HL-60 (cell line): ENCODE results near the gene GNAL.

Source experiments
- DNase-seq, 2 experiments: peaks; one replicate each; pipeline ENCODE4 v3.0.0-alpha.2; 2010 to 2020; ENCODE audit warnings: low read depth in 1 of 2, low spot score in 1 of 2
- H3K27ac ChIP-seq: fragments of 250-450 bp; sonication (Bioruptor Pico); replicated peaks from 2 replicates; pipeline ENCODE4 v1.5.1; 2020; ENCODE audit warnings: mild to moderate bottlenecking, moderate library complexity
- H3K27me3 ChIP-seq: fragments of 250-450 bp; sonication (Bioruptor Pico); 2 replicates; pipeline ENCODE4 v1.5.1; 2021; ENCODE audit warnings: mild to moderate bottlenecking, moderate library complexity; ENCODE audit not compliant: insufficient read depth, poor library complexity, severe bottlenecking
- H3K4me3 ChIP-seq: replicated peaks from 2 replicates; pipeline ENCODE4 v1.5.1; 2011; ENCODE audit warnings: mild to moderate bottlenecking, control low read depth, low read length; ENCODE audit not compliant: insufficient read depth
- GABPA ChIP-seq: IDR thresholded peaks from 2 replicates; pipeline ENCODE4 v1.6.1; 2012; ENCODE audit warnings: low read depth
- POLR2AphosphoS5 ChIP-seq: IDR thresholded peaks from 2 replicates; pipeline ENCODE4 v1.6.1; 2012; ENCODE audit warnings: low read depth
- SPI1 ChIP-seq: IDR thresholded peaks from 2 replicates; pipeline ENCODE4 v1.6.1; 2012; ENCODE audit warnings: low read depth, mild to moderate bottlenecking, borderline replicate concordance
- TF ChIP-seq, protein P1 (sequence below): IDR thresholded peaks from one replicate; pipeline ENCODE4 v1.5.1; 2011; ENCODE audit warnings: low read length, control low read depth, inconsistent platforms; ENCODE audit not compliant: insufficient read depth
- TF ChIP-seq, protein P2 (sequence below): IDR thresholded peaks from 2 replicates; pipeline ENCODE4 v1.6.1; 2012; ENCODE audit warnings: low read depth; ENCODE audit not compliant: insufficient replicate concordance

The GNAL gene

GRCh38 chr18:11757084-11757590 lies 68.1 kb downstream of the GNAL start:
- TF ChIP-seq GABPA (no peak), POLR2AphosphoS5 (no peak), SPI1 (no peak)
- TF ChIP-seq, protein P1, sequence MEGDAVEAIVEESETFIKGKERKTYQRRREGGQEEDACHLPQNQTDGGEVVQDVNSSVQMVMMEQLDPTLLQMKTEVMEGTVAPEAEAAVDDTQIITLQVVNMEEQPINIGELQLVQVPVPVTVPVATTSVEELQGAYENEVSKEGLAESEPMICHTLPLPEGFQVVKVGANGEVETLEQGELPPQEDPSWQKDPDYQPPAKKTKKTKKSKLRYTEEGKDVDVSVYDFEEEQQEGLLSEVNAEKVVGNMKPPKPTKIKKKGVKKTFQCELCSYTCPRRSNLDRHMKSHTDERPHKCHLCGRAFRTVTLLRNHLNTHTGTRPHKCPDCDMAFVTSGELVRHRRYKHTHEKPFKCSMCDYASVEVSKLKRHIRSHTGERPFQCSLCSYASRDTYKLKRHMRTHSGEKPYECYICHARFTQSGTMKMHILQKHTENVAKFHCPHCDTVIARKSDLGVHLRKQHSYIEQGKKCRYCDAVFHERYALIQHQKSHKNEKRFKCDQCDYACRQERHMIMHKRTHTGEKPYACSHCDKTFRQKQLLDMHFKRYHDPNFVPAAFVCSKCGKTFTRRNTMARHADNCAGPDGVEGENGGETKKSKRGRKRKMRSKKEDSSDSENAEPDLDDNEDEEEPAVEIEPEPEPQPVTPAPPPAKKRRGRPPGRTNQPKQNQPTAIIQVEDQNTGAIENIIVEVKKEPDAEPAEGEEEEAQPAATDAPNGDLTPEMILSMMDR, result no peak
- TF ChIP-seq, protein P2, sequence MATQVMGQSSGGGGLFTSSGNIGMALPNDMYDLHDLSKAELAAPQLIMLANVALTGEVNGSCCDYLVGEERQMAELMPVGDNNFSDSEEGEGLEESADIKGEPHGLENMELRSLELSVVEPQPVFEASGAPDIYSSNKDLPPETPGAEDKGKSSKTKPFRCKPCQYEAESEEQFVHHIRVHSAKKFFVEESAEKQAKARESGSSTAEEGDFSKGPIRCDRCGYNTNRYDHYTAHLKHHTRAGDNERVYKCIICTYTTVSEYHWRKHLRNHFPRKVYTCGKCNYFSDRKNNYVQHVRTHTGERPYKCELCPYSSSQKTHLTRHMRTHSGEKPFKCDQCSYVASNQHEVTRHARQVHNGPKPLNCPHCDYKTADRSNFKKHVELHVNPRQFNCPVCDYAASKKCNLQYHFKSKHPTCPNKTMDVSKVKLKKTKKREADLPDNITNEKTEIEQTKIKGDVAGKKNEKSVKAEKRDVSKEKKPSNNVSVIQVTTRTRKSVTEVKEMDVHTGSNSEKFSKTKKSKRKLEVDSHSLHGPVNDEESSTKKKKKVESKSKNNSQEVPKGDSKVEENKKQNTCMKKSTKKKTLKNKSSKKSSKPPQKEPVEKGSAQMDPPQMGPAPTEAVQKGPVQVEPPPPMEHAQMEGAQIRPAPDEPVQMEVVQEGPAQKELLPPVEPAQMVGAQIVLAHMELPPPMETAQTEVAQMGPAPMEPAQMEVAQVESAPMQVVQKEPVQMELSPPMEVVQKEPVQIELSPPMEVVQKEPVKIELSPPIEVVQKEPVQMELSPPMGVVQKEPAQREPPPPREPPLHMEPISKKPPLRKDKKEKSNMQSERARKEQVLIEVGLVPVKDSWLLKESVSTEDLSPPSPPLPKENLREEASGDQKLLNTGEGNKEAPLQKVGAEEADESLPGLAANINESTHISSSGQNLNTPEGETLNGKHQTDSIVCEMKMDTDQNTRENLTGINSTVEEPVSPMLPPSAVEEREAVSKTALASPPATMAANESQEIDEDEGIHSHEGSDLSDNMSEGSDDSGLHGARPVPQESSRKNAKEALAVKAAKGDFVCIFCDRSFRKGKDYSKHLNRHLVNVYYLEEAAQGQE, result no peak
- no peak overlapping the region for H3K27ac ChIP-seq
- H3K4me3 ChIP-seq, result no peak overlapping the region
- peaks cover 51% of the 10 kb centered on the region for H3K27me3 ChIP-seq
- no peak for DNase-seq

- H3K4me3 ChIP-seq, result no peak overlapping the region
- no peak for DNase-seq
- TF ChIP-seq, protein P2, result no peak
- TF ChIP-seq, protein P1, result no peak
- TF ChIP-seq POLR2AphosphoS5, result no peak
- H3K27me3 ChIP-seq, result peaks cover 32% of the 10 kb centered on the region
- no peak overlapping the region for H3K27ac ChIP-seq
Measured at GRCh38 chr18:11759456-11759855, 70.4 kb downstream of the GNAL start.

GRCh38 chr18:11760498-11761167 lies 71.6 kb downstream of the GNAL start:
- TF ChIP-seq, protein P1, result no peak
- TF ChIP-seq SPI1 (no peak), POLR2AphosphoS5 (no peak), GABPA (no peak)
- TF ChIP-seq, protein P2, result no peak
- no peak for DNase-seq
- H3K27me3 ChIP-seq, result peaks cover 20% of the 10 kb centered on the region

More at GRCh38 chr18:11760498-11761167, 71.6 kb downstream of the GNAL start:
- H3K27ac ChIP-seq, result no peak overlapping the region
- H3K4me3 ChIP-seq, result no peak overlapping the region
